ENCODE measurements around the gene NUP188.

Gene NUP188

DNA sequence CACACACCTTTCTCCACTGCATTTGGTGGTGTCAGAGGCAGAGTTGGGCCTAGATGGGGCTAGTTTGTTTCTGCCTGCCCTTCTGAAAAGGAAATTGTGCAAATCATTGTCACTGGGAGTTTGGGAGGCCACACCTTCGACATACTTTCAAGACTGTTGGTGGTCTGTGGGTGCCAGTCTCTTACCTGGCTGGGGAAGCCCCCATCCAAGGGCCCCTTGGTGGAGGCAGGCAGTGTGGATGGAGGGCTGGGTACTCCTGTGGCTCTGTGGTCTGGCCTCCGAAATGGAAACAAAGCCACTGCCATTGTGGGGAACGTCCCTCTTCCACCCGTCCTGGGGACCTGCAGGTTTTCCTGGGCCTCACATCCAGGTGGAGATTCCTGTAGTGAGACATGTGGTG lies 37.6 kb upstream of the NUP188 start:
- Histone ChIP-seq H3K4me1 (ENCODE audit: insufficient read depth, low read length) (no peaks in the 10 kb centered on the region), H3K9me3 (ENCODE audit: low read length) (peaks cover 11% of the 10 kb centered on the region), H2AFZ (ENCODE audit: low read depth, low read length) (no peak overlapping the region), H3K4me3 (ENCODE audit: low read length) (no peak overlapping the region), H3K36me3 (ENCODE audit: insufficient read depth, low read length) (peaks cover 53% of the 10 kb centered on the region), H3K27me3 (ENCODE audit: insufficient read depth, low read length) (no peaks in the 10 kb centered on the region)

DNA sequence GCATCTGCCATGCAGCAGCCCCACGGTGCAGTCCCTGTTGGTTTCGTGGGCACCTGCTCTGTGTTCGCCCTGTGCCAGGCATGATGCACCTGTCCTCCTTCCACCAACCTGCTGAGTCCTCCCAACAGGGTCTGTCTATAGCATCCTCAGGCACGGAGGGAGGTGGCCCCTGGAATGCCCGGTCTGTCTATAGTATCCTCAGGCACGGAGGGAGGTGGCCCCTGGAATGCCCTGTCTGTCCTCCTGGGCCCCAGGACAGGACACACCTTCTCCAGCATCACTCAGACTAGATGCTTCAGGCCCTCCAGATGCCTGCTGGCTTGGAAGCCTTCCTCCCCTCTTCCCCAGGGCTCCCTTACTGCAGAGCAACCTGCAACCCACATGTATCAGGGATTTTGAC lies 36.6 kb upstream of the NUP188 start:
- H3K27me3 ChIP-seq (ENCODE audit: insufficient read depth, low read length): no peaks in the 10 kb centered on the region
- H3K4me3 ChIP-seq (ENCODE audit: low read length): no peak overlapping the region
- no peaks in the 10 kb centered on the region for H3K4me1 ChIP-seq (ENCODE audit: insufficient read depth, low read length)
- no peak overlapping the region for H2AFZ ChIP-seq (ENCODE audit: low read depth, low read length)
- H3K36me3 ChIP-seq (ENCODE audit: insufficient read depth, low read length): peaks cover 53% of the 10 kb centered on the region
- peaks cover 11% of the 10 kb centered on the region for H3K9me3 ChIP-seq (ENCODE audit: low read length)

DNA sequence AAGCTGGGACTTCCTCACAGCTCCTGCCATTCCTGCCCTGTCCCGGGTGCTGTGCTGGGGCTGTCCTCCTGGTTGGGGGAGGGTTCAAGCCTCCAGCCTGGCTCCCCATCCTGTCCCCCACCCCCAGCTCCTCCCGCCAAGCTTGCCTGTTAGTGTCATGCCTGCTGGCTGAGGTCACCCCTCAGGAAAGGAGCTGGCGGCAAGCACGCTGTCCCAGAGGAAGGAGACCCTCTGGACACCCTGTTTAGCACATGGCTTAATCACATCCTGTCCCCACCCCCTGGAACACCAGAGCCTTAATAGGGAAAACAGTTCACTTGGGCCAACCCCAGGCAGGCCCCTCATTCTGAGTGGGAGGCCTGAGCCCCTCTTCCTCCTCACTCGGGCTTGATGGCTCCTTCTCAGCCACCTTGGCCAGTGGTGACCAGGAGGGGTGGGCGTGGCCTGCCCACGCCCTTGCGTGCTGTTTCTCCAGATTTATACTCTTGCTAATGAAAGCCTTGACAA lies 35.9 kb upstream of the NUP188 start:
- Histone ChIP-seq H3K4me3 (ENCODE audit: low read length) (no peak overlapping the region), H3K4me1 (ENCODE audit: insufficient read depth, low read length) (no peaks in the 10 kb centered on the region), H3K36me3 (ENCODE audit: insufficient read depth, low read length) (peaks cover 53% of the 10 kb centered on the region), H3K27me3 (ENCODE audit: insufficient read depth, low read length) (no peaks in the 10 kb centered on the region), H2AFZ (ENCODE audit: low read depth, low read length) (no peak overlapping the region), H3K9me3 (ENCODE audit: low read length) (peaks cover 11% of the 10 kb centered on the region)

DNA sequence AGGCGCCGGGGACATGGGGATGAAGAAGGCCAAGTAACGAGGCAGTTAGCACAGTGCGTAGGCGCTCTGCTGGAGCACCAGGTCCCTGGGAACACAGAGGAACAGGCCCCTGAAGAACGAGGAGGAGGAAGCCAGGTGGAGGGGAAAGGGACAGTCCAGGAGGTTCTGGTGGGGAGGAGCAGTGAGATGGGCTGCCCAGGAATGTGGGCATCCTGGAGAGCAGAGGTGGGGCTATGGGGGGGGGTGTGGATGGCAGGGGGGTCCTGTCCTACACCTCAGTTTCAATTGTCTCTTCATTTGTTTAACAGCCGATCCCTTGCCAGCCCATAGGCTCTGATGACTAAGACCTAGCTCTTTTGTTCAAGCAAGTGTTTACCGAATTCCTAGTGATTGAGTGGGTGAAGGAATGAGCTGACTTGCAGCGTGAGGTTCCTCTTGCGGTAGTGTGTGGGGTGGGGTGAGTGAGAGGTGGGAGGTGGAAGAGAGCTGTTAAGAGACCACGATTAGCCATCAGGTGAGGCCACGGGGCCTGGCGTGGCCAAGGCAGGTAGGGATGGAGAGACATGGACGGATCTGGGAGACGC lies 35.1 kb upstream of the NUP188 start:
- H3K36me3 ChIP-seq (ENCODE audit: insufficient read depth, low read length): peaks cover 53% of the 10 kb centered on the region
- H2AFZ ChIP-seq (ENCODE audit: low read depth, low read length): no peak overlapping the region
- H3K4me3 ChIP-seq (ENCODE audit: low read length): no peak overlapping the region

DNA sequence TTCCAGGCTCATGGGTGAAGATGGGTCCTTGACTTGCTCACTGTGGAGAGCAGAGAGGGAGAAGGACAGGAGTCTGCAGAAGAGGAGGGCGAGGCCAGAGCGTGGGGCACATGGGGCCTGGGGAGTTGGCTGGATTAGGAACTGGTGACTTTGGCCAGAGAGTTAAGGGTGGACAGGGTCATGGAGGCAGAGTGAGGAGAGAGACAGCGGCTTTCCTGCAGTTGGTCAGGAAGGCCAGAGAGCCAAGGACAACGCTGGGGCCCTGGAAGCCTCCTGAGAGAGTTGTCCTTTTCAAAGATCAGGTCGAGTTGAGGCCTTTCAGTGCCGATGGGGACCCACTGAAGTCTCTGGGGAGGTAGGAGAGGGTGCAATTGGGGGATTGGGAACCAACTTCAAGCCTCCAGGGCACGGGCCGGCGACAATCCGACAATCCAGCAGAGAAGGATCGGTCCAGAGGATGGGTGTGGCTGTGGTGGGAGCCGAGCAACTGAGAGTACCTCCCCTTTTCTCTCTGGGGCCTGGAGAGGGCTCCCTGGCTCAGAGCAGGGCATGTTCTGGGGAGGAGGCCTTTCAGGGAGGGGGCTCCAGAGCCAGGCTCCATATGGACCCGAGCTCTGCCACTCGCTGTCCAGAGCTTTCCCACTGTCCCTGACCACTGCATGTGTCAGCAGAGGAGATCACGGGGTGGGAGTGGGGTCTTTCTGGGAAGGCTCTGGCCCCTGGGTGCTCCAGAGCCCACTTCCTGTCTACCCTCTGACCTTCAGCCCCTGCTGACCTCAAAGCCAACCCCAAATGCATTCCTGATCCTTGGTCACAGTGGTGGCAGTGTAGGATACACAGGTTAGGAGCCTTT lies 34.2 kb upstream of the NUP188 start:
- H2AFZ ChIP-seq (ENCODE audit: low read depth, low read length): no peak overlapping the region
- no peaks in the 10 kb centered on the region for H3K4me1 ChIP-seq (ENCODE audit: insufficient read depth, low read length)
- no peaks in the 10 kb centered on the region for H3K27me3 ChIP-seq (ENCODE audit: insufficient read depth, low read length)
- H3K4me3 ChIP-seq (ENCODE audit: low read length): no peak overlapping the region
- H3K9me3 ChIP-seq (ENCODE audit: low read length): peaks cover under 1% of the 10 kb centered on the region
- peaks cover 52% of the 10 kb centered on the region for H3K36me3 ChIP-seq (ENCODE audit: insufficient read depth, low read length)

More for the DNA sequence above, 35.1 kb upstream of the NUP188 start:
- Histone ChIP-seq H3K9me3 (ENCODE audit: low read length) (peaks cover 9% of the 10 kb centered on the region), H3K4me1 (ENCODE audit: insufficient read depth, low read length) (no peaks in the 10 kb centered on the region), H3K27me3 (ENCODE audit: insufficient read depth, low read length) (no peaks in the 10 kb centered on the region)

DNA sequence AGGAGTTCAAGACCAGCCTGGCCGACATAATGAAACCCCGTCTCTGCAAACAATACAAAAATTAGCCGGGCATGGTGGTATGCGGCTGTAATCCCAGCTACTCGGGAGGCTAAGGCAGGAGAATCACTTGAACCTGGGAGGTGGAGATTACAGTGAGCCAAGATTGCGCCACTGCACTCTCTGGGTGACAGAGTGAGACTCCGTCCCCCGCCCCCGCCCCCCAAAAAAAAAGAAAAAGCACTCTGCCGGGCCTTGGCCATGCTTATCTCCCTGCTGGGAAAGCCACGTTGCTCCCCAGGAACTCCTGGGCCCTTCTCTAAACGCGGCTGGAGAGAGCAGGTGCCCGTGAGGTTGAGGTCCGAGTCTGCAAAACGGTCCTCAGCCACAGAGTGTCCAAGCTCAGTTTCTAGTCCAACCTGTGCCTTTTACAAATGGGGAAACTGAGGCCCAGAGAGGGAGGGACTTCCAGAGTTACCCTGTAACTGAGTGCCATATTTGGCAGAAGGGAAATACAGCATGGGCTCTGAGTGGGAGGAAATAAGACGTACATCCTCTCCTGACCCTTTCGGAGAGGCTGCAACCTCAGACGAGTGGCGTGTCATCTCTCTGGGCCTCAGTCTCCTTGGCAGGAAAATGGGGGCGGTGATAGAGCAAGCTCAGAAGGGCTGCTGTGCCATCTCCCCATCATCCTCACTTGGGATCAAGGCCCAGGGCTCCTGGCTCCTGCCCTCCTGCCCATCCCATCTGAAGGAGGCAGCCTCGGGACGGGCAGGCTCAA lies 33.3 kb upstream of the NUP188 start:
- H3K36me3 ChIP-seq (ENCODE audit: insufficient read depth, low read length): peaks cover 45% of the 10 kb centered on the region
- H3K4me1 ChIP-seq (ENCODE audit: insufficient read depth, low read length): no peaks in the 10 kb centered on the region
- H3K27me3 ChIP-seq (ENCODE audit: insufficient read depth, low read length): no peaks in the 10 kb centered on the region
- no peak overlapping the region for H3K4me3 ChIP-seq (ENCODE audit: low read length)
- H3K9me3 ChIP-seq (ENCODE audit: low read length): no peaks in the 10 kb centered on the region
- no peak overlapping the region for H2AFZ ChIP-seq (ENCODE audit: low read depth, low read length)

DNA sequence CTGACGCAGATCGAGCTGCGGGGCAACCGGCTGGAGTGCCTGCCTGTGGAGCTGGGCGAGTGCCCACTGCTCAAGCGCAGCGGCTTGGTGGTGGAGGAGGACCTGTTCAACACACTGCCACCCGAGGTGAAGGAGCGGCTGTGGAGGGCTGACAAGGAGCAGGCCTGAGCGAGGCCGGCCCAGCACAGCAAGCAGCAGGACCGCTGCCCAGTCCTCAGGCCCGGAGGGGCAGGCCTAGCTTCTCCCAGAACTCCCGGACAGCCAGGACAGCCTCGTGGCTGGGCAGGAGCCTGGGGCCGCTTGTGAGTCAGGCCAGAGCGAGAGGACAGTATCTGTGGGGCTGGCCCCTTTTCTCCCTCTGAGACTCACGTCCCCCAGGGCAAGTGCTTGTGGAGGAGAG lies 31.3 kb upstream of the NUP188 start:
- H3K4me1 ChIP-seq (ENCODE audit: insufficient read depth, low read length): no peaks in the 10 kb centered on the region
- no peaks in the 10 kb centered on the region for H3K9me3 ChIP-seq (ENCODE audit: low read length)
- no peaks in the 10 kb centered on the region for H3K27me3 ChIP-seq (ENCODE audit: insufficient read depth, low read length)
- H3K36me3 ChIP-seq (ENCODE audit: insufficient read depth, low read length): peaks cover 31% of the 10 kb centered on the region
- no peak overlapping the region for H3K4me3 ChIP-seq (ENCODE audit: low read length)
- H2AFZ ChIP-seq (ENCODE audit: low read depth, low read length): no peak overlapping the region

DNA sequence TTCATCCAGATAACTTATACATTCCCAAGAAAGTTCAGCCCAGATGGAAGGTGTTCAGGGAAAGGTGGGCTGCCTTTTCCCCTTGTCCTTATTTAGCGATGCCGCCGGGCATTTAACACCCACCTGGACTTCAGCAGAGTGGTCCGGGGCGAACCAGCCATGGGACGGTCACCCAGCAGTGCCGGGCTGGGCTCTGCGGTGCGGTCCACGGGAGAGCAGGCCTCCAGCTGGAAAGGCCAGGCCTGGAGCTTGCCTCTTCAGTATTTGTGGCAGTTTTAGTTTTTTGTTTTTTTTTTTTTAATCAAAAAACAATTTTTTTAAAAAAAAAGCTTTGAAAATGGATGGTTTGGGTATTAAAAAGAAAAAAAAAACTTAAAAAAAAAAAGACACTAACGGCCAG lies 30.8 kb upstream of the NUP188 start:
- peaks cover 31% of the 10 kb centered on the region for H3K36me3 ChIP-seq (ENCODE audit: insufficient read depth, low read length)

DNA sequence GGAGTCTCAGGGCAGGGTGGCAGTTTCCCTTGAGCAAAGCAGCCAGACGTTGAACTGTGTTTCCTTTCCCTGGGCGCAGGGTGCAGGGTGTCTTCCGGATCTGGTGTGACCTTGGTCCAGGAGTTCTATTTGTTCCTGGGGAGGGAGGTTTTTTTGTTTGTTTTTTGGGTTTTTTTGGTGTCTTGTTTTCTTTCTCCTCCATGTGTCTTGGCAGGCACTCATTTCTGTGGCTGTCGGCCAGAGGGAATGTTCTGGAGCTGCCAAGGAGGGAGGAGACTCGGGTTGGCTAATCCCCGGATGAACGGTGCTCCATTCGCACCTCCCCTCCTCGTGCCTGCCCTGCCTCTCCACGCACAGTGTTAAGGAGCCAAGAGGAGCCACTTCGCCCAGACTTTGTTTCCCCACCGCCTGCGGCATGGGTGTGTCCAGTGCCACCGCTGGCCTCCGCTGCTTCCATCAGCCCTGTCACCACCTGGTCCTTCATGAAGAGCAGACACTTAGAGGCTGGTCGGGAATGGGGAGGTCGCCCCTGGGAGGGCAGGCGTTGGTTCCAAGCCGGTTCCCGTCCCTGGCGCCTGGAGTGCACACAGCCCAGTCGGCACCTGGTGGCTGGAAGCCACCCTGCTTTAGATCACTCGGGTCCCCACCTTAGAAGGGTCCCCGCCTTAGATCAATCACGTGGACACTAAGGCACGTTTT lies 30.2 kb upstream of the NUP188 start:
- no peaks in the 10 kb centered on the region for H3K27me3 ChIP-seq (ENCODE audit: insufficient read depth, low read length)
- H3K36me3 ChIP-seq (ENCODE audit: insufficient read depth, low read length): peaks cover 31% of the 10 kb centered on the region
- H2AFZ ChIP-seq (ENCODE audit: low read depth, low read length): no peak overlapping the region
- no peaks in the 10 kb centered on the region for H3K4me1 ChIP-seq (ENCODE audit: insufficient read depth, low read length)
- no peaks in the 10 kb centered on the region for H3K9me3 ChIP-seq (ENCODE audit: low read length)
- no peak overlapping the region for H3K4me3 ChIP-seq (ENCODE audit: low read length)

More for the DNA sequence above, 30.8 kb upstream of the NUP188 start:
- H3K27me3 ChIP-seq (ENCODE audit: insufficient read depth, low read length): no peaks in the 10 kb centered on the region
- no peaks in the 10 kb centered on the region for H3K9me3 ChIP-seq (ENCODE audit: low read length)
- H3K4me3 ChIP-seq (ENCODE audit: low read length): no peak overlapping the region
- H2AFZ ChIP-seq (ENCODE audit: low read depth, low read length): no peak overlapping the region
- no peaks in the 10 kb centered on the region for H3K4me1 ChIP-seq (ENCODE audit: insufficient read depth, low read length)

DNA sequence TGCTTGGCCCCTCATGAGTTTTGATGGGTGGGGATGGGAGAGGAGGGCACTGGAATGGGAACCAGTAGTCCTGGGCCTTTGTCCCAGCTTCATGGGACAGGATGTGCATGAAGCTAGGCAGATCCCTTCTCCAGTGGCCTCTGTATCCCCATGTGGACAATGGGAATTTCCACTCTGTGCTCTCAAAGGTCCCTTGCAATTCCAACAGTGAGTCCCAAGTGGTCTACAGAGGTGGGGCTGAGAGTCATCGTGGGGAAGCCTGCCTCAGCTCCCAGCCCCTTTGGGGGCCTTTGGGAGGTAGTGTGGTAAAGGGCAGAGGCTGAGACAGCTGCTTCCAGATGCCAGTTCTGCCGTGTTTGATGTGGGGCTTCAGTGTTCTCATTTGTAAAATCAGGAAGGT lies 28.6 kb upstream of the NUP188 start:
- Histone ChIP-seq H2AFZ (ENCODE audit: low read depth, low read length) (no peak overlapping the region), H3K4me1 (ENCODE audit: insufficient read depth, low read length) (no peaks in the 10 kb centered on the region), H3K9me3 (ENCODE audit: low read length) (no peaks in the 10 kb centered on the region), H3K27me3 (ENCODE audit: insufficient read depth, low read length) (no peaks in the 10 kb centered on the region), H3K4me3 (ENCODE audit: low read length) (no peak overlapping the region), H3K36me3 (ENCODE audit: insufficient read depth, low read length) (peaks cover 25% of the 10 kb centered on the region)

DNA sequence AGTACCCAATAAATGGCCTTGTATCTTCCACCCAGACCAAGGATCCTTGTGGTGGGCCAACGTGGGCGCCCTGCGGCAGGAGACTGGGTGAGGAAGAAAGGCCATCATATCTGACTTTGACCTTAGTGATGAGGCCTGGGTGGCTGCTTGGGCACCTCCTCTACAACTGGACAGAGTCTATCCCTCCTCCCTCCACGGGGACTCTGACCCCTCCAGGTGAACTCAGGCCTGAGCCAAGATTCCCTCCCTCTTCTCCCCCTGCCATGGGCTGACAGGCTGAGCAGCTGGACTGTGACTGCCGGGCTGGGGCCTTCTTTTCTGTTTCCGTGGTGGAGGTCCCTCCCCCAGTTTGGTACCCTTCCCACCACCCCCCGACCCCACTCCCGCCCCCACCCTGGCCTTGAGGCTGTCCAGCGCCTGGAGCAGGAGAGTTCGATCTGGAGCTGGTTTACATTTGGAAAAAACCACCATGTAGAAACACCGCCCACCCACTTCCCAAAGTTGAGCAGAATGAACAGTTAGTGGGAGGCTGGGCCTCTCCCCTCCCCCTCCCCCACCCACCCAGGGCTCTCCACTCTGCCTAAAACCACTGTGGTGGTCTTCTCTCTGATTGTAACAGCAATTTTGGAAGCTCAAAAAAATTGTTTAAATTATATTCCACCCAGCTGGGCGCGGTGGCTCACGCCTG lies 28.0 kb upstream of the NUP188 start:
- peaks cover 24% of the 10 kb centered on the region for H3K36me3 ChIP-seq (ENCODE audit: insufficient read depth, low read length)
- no peaks in the 10 kb centered on the region for H3K9me3 ChIP-seq (ENCODE audit: low read length)
- H3K4me3 ChIP-seq (ENCODE audit: low read length): no peak overlapping the region
- H3K4me1 ChIP-seq (ENCODE audit: insufficient read depth, low read length): no peaks in the 10 kb centered on the region
- no peaks in the 10 kb centered on the region for H3K27me3 ChIP-seq (ENCODE audit: insufficient read depth, low read length)
- H2AFZ ChIP-seq (ENCODE audit: low read depth, low read length): no peak overlapping the region

DNA sequence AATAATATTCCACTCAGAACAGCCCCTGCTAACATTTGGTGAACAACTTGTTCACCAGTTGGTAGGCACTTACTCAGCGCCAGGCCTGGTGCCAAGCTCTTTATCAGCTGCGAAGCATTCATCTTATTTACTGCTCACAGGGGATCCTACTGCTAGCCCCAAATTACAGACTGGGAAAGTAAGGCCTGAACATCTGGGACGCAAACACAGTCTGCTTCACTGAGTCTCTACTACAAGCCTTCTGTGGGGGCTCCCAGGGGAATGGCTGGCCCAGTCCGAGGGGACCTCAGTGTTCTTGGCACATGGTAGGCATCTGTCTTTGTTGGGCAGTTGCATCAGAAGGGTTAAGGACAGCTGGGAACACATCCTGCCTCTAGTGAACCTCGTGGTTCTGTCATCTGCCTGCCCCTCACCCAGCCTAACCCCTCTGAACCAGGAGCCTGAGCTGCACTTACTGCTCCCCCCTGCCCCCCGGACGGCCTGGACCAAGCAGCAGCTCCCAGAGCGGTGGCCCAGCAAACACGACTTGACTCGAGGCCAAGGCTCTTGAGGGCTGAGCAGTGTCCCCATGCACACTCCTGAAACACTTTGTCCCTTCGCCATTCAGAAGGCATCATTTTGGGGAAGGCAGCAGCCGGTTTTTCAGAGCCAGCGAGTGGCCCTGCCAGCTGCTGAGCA lies 27.0 kb upstream of the NUP188 start, which contains the start of gene PHYHD1:
Gene PHYHD1, plus strand, starts transcription at position 602 of the 678 bp plus-strand sequence. CDS start 1,342 bp downstream, outside the sequence.
- no peaks in the 10 kb centered on the region for H3K4me1 ChIP-seq (ENCODE audit: insufficient read depth, low read length)
- no peaks in the 10 kb centered on the region for H3K27me3 ChIP-seq (ENCODE audit: insufficient read depth, low read length)
- no peak within 1 kb of the TSS for H2AFZ ChIP-seq (ENCODE audit: low read depth, low read length)
- no peak within 1 kb of the TSS for H3K4me3 ChIP-seq (ENCODE audit: low read length)
- no peaks in the 10 kb centered on the region for H3K9me3 ChIP-seq (ENCODE audit: low read length)
- peaks cover 21% of the 10 kb centered on the region for H3K36me3 ChIP-seq (ENCODE audit: insufficient read depth, low read length)
